PC-3 (cell line): Measurements from ENCODE around the gene LCE3C. TPM values are rescaled to one million over a fixed set of nuclear protein-coding genes. Genes with fewer than 3 reads are reported as not detected.
A peak's percentile ranks its signal among the peaks of the same experiment; 100 is the strongest.

Source experiments
- ATAC-seq: fragments of 200-7000 bp; cut with Tn5 transposase; 2 replicates; pipeline ENCODE4 v1.9.1; 2020; ENCODE audit warnings: mild to moderate bottlenecking, moderate library complexity
- BruUV-seq: library from RNA; stranded (reverse); fragments of 400-500 nt; replicated peaks from 2 replicates; lab custom pipeline; 2021; lab: Mats Ljungman, UMichigan
- CTCF ChIA-PET: fragments of 300-600 bp; sonication (Branson Sonifier 250); formaldehyde crosslinking; loops from one replicate; lab custom pipeline; 2022; ENCODE audit warnings: antibody characterized with exemption; lab: Charles Lee
- POLR2A ChIA-PET: fragments of 300-600 bp; sonication (Branson Sonifier 250); formaldehyde crosslinking; loops from one replicate; lab custom pipeline; 2022; ENCODE audit warnings: antibody characterized with exemption; ENCODE audit not compliant: unreplicated experiment; lab: Charles Lee
- DNase-seq: peaks from one replicate; pipeline ENCODE4 v3.0.0-alpha.2; 2015
- H2AFZ ChIP-seq: fragments of 300-600 bp; sonication (generic); 2 replicates; pipeline ENCODE4 v1.6.0; 2016; ENCODE audit warnings: antibody characterized with exemption, low read length
- H3F3A ChIP-seq: fragments of 300-600 bp; sonication (generic); one replicate; pipeline ENCODE4 v1.6.0; 2017; ENCODE audit warnings: antibody characterized with exemption, low read length, control low read depth, mild to moderate bottlenecking; ENCODE audit not compliant: unreplicated experiment
- H3K27ac ChIP-seq: fragments of 300-600 bp; sonication (generic); 2 replicates; pipeline ENCODE4 v1.5.1; 2016; ENCODE audit warnings: mild to moderate bottlenecking, low read length
- H3K27me3 ChIP-seq: fragments of 300-600 bp; sonication (generic); 2 replicates; pipeline ENCODE4 v1.6.1; 2016; ENCODE audit warnings: low read length, mixed read lengths
- H3K36me3 ChIP-seq: fragments of 300-600 bp; sonication (generic); 2 replicates; pipeline ENCODE4 v1.6.1; 2016; ENCODE audit warnings: low read depth, mixed run types, low read length, mixed read lengths
- H3K4me1 ChIP-seq: fragments of 300-600 bp; sonication (generic); 2 replicates; pipeline ENCODE4 v1.5.1; 2016; ENCODE audit warnings: low read length; ENCODE audit not compliant: insufficient read depth
- H3K4me2 ChIP-seq: fragments of 300-600 bp; sonication (generic); 2 replicates; pipeline ENCODE4 v1.6.0; 2016; ENCODE audit warnings: low read length
- H3K4me3 ChIP-seq: fragments of 300-600 bp; sonication (generic); 2 replicates; pipeline ENCODE4 v1.5.1; 2016; ENCODE audit warnings: mild to moderate bottlenecking, low read length, mixed read lengths
- H3K79me2 ChIP-seq: fragments of 300-600 bp; sonication (generic); 2 replicates; pipeline ENCODE4 v1.6.1; 2017; ENCODE audit warnings: low read length, mixed read lengths
- H3K9ac ChIP-seq: fragments of 300-600 bp; sonication (generic); 2 replicates; pipeline ENCODE4 v1.6.0; 2016; ENCODE audit warnings: mild to moderate bottlenecking, low read length
- H3K9me2 ChIP-seq: fragments of 300-600 bp; sonication (generic); replicated peaks from 2 replicates; pipeline ENCODE4 v1.6.1; 2016; ENCODE audit warnings: mixed run types, low read length, mixed read lengths
- H3K9me3 ChIP-seq: fragments of 300-600 bp; sonication (generic); 2 replicates; pipeline ENCODE4 v1.6.1; 2016; ENCODE audit warnings: low read length, mixed read lengths
- H4K20me1 ChIP-seq: fragments of 300-600 bp; sonication (generic); 2 replicates; pipeline ENCODE4 v1.6.1; 2016; ENCODE audit warnings: low read length, mixed read lengths
- EZH2 ChIP-seq: fragments of 300-600 bp; sonication (generic); IDR thresholded peaks from one replicate; pipeline ENCODE4 v1.6.1; 2017; ENCODE audit warnings: antibody characterized with exemption, mild to moderate bottlenecking, low read length; ENCODE audit not compliant: unreplicated experiment
- EZH2phosphoT487 ChIP-seq: fragments of 300-600 bp; sonication (generic); IDR thresholded peaks from 2 replicates; pipeline ENCODE4 v1.6.1; 2018; ENCODE audit warnings: mild to moderate bottlenecking, antibody characterized with exemption, low read length, borderline replicate concordance
- intact Hi-C: fragments of 100-400 bp; cut with micrococcal nuclease; formaldehyde crosslinking; loops from 2 replicates; pipeline ENCODE4 v1.9.0; 2023
- total RNA-seq: library from RNA; depleted of rRNA; stranded (reverse); fragments of >200 nt; gene quantifications from 2 replicates; pipeline ENCODE4 v1.2.3, GENCODE V29; 2014
- TF ChIP-seq, protein P1 (sequence below): fragments of 300-600 bp; sonication (generic); conservative IDR thresholded peaks from 2 replicates; pipeline ENCODE4 v1.5.1; 2017; ENCODE audit warnings: antibody characterized with exemption, low read depth, mild to moderate bottlenecking, low read length

LCE3C gene
- total RNA-seq, 1 experiment from 2014 or later, result not detected

DNA sequence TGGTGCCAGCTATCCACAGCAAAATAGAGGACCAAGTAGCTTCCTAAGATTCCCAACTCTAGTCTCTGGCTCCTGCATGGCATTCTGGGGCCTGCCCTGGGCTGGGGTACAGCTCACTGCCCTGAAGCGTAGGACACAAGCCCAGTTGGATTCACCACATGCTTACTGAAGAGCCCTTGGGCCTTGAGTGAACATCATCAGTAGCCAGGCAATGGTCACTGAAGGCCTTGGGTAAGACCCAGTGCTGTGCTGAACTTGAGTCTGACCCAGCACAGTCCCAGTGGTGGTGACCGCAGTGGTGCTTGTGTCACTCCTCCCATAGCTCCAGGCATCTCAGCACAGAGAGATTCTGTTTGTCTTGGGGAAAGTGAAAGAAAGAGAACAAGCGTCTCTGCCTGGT, 30.6 kb downstream of the LCE3C start:
- H3K9me3 ChIP-seq, result no peaks in the 10 kb centered on the region
- no peaks in the 10 kb centered on the region for H4K20me1 ChIP-seq
- CTCF ChIA-PET, result no interaction called here

GRCh38 chr1:152640351-152640750, 40.3 kb downstream of the LCE3C start:
- Histone ChIP-seq H3K4me1 (no peaks in the 10 kb centered on the region), H2AFZ (no peak overlapping the region)
- CTCF ChIA-PET, result no interaction called here

More for the DNA sequence above, 30.6 kb downstream of the LCE3C start:
- Histone ChIP-seq H3K36me3 (no peaks in the 10 kb centered on the region), H3K27me3 (no peaks in the 10 kb centered on the region), H3K9ac (no peak overlapping the region), H3K4me2 (no peak overlapping the region), H3K27ac (no peak overlapping the region), H3F3A (no peaks in the 10 kb centered on the region), H3K79me2 (no peaks in the 10 kb centered on the region), H3K4me3 (no peak overlapping the region), H2AFZ (no peak overlapping the region), H3K4me1 (no peaks in the 10 kb centered on the region), H3K9me2 (no peaks in the 10 kb centered on the region)
- TF ChIP-seq EZH2 (no peak), EZH2phosphoT487 (no peak)
- TF ChIP-seq, protein P1, sequence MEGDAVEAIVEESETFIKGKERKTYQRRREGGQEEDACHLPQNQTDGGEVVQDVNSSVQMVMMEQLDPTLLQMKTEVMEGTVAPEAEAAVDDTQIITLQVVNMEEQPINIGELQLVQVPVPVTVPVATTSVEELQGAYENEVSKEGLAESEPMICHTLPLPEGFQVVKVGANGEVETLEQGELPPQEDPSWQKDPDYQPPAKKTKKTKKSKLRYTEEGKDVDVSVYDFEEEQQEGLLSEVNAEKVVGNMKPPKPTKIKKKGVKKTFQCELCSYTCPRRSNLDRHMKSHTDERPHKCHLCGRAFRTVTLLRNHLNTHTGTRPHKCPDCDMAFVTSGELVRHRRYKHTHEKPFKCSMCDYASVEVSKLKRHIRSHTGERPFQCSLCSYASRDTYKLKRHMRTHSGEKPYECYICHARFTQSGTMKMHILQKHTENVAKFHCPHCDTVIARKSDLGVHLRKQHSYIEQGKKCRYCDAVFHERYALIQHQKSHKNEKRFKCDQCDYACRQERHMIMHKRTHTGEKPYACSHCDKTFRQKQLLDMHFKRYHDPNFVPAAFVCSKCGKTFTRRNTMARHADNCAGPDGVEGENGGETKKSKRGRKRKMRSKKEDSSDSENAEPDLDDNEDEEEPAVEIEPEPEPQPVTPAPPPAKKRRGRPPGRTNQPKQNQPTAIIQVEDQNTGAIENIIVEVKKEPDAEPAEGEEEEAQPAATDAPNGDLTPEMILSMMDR, result no peak
- DNase-seq, result peak; percentile 0
- BruUV-seq, result no TSS peak
- POLR2A ChIA-PET, result no interaction called here
- ATAC-seq, result no peak
- intact Hi-C loops, result no loop called here

DNA sequence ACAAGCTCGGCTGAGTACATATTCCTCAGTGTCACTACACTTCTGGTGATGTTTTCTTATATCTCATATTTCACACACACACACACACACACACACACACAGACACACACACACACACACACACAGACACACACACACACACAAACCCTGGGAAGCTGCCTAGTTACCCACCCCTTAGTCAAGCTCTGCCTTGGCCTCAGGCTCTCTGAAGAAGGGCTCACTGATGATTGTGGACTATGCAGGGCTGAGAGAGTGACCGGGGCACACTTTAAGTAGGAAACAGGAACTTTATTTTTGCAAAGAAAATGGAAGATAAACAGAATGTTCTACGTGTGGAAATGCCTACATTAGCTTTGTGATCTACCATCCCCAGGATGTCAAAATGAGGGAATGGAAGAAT, 43.9 kb downstream of the LCE3C start:
- TF ChIP-seq EZH2, result no peak
- TF ChIP-seq, protein P1, result no peak
- TF ChIP-seq EZH2phosphoT487, result no peak
- ChIA-PET CTCF (no interaction called here), POLR2A (no interaction called here)
- no peaks in the 10 kb centered on the region for H3K4me1 ChIP-seq
- no TSS peak for BruUV-seq
- H3K36me3 ChIP-seq, result no peaks in the 10 kb centered on the region
- ATAC-seq (no peak), DNase-seq (no peak)
- H3K9ac ChIP-seq, result no peak overlapping the region
- no peak overlapping the region for H2AFZ ChIP-seq
- H3K4me3 ChIP-seq, result no peak overlapping the region
- H3K27ac ChIP-seq, result no peak overlapping the region
- no peaks in the 10 kb centered on the region for H4K20me1 ChIP-seq
- H3K4me2 ChIP-seq, result no peak overlapping the region
- intact Hi-C loops, result no loop called here
- peaks cover 19% of the 10 kb centered on the region; the same call in 1 of the 2 replicates for H3K27me3 ChIP-seq
- H3K9me2 ChIP-seq, result no peaks in the 10 kb centered on the region
- H3K79me2 ChIP-seq, result no peaks in the 10 kb centered on the region
- H3K9me3 ChIP-seq, result no peaks in the 10 kb centered on the region
- H3F3A ChIP-seq, result no peaks in the 10 kb centered on the region

More at GRCh38 chr1:152640351-152640750, 40.3 kb downstream of the LCE3C start:
- Histone ChIP-seq H3K27me3 (peaks cover 19% of the 10 kb centered on the region; the same call in 1 of the 2 replicates), H3K9me2 (no peaks in the 10 kb centered on the region), H3F3A (no peaks in the 10 kb centered on the region), H3K9ac (no peak overlapping the region), H3K36me3 (no peaks in the 10 kb centered on the region), H3K4me2 (no peak overlapping the region), H4K20me1 (no peaks in the 10 kb centered on the region), H3K79me2 (no peaks in the 10 kb centered on the region), H3K4me3 (no peak overlapping the region), H3K27ac (no peak overlapping the region), H3K9me3 (no peaks in the 10 kb centered on the region)
- no TSS peak for BruUV-seq
- no peak for DNase-seq
- TF ChIP-seq, protein P1, result no peak
- TF ChIP-seq EZH2phosphoT487 (no peak), EZH2 (no peak)
- intact Hi-C loops, result no loop called here
- POLR2A ChIA-PET, result no interaction called here
- no peak for ATAC-seq
